OCI-LY1 (cell line): ENCODE measurements around the gene MTM1.

Experiments
- EZH2 ChIP-seq: fragments of 200-600 bp; sonication (generic), shearing (Covaris generic); IDR thresholded peaks from 2 replicates; pipeline ENCODE4 v1.8.0; 2017; ENCODE audit warnings: borderline replicate concordance, mixed run types, mild to moderate bottlenecking, antibody characterized with exemption, low read length, moderate library complexity, mixed read lengths
- TF ChIP-seq, protein P1 (sequence below): fragments of 200-600 bp; sonication (generic), shearing (Covaris generic); IDR thresholded peaks from 2 replicates; pipeline ENCODE4 v1.5.1; 2017; ENCODE audit warnings: mild to moderate bottlenecking, antibody characterized with exemption, low read length, moderate library complexity, mixed read lengths

DNA sequence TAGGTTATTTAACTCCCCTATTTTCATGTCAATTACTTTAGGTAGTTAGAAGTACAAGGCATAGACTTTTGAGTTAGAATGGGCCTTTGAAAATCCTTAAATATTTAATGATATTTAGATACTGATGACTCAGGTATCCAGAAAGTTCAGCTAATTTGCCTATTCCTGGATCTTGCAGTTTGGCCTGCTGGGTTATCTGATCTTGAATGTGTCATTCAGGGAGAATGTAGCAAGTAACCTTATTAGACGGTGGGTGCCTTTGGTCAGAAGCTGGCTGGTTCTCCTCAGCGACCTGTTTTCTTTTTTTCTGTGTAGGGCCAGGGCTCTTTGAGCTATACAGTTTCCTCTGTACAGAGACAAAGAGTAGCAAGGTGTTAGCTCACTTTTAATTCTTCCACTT, 42.0 kb downstream of the MTM1 start:
- no peak for TF ChIP-seq EZH2
- TF ChIP-seq, protein P1, sequence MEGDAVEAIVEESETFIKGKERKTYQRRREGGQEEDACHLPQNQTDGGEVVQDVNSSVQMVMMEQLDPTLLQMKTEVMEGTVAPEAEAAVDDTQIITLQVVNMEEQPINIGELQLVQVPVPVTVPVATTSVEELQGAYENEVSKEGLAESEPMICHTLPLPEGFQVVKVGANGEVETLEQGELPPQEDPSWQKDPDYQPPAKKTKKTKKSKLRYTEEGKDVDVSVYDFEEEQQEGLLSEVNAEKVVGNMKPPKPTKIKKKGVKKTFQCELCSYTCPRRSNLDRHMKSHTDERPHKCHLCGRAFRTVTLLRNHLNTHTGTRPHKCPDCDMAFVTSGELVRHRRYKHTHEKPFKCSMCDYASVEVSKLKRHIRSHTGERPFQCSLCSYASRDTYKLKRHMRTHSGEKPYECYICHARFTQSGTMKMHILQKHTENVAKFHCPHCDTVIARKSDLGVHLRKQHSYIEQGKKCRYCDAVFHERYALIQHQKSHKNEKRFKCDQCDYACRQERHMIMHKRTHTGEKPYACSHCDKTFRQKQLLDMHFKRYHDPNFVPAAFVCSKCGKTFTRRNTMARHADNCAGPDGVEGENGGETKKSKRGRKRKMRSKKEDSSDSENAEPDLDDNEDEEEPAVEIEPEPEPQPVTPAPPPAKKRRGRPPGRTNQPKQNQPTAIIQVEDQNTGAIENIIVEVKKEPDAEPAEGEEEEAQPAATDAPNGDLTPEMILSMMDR: no peak
